Endothelial cell of umbilical vein (primary cell): ENCODE results near the gene IL22RA1. TPM values are rescaled to one million over a fixed set of nuclear protein-coding genes. Genes with fewer than 3 reads are reported as not detected.

Source experiments
- BruUV-seq: library from RNA; stranded (reverse); fragments of 400-500 nt; replicated peaks from 2 replicates; lab custom pipeline; 2021; lab: Mats Ljungman, UMichigan
- CTCF ChIA-PET: fragments of 300-600, 350-600 bp; sonication (Branson Sonifier 250); formaldehyde crosslinking; loops from one replicate; lab custom pipeline; 2021; ENCODE audit warnings: antibody characterized with exemption, inconsistent platforms; lab: Charles Lee
- POLR2A ChIA-PET: fragments of 300-600, 350-600 bp; sonication (Branson Sonifier 250); formaldehyde crosslinking; loops from one replicate; lab custom pipeline; 2021; ENCODE audit warnings: antibody characterized with exemption, inconsistent platforms; lab: Charles Lee
- DNase-seq: peaks from one replicate; pipeline ENCODE4 v3.0.0-alpha.2; 2011; ENCODE audit warnings: low read depth, low spot score
- FAIRE-seq: peaks from 2 replicates; lab custom pipeline; 2011; peaks lifted over from hg19 to GRCh38; lab: Jason Lieb, UNC
- H2AFZ ChIP-seq: 2 replicates; pipeline ENCODE4 v1.6.0; 2012; ENCODE audit warnings: low read depth, low read length, control low read depth, inconsistent platforms
- H3K27ac ChIP-seq: 2 replicates; pipeline ENCODE4 v1.5.1; 2011; ENCODE audit warnings: low read depth, mild to moderate bottlenecking, control low read depth, low read length, moderate library complexity; ENCODE audit not compliant: insufficient read depth
- H3K27me3 ChIP-seq, 2 experiments: 2 replicates each; pipeline versions ENCODE4 v1.6.0 to v1.6.1; 2011; ENCODE audit warnings: low read length in 2 of 2, mixed read lengths in 1 of 2; ENCODE audit not compliant: control insufficient read depth in 2 of 2, insufficient read depth in 2 of 2
- H3K36me3 ChIP-seq, 2 experiments: 2 replicates in 1 of 2; 3 replicates in 1 of 2; pipeline ENCODE4 v1.5.1; 2011; ENCODE audit warnings: low read length in 2 of 2, mild to moderate bottlenecking in 1 of 2, moderate library complexity in 1 of 2; ENCODE audit not compliant: control insufficient read depth in 2 of 2, insufficient read depth in 2 of 2; ENCODE audit errors: extremely low read depth in 1 of 2
- H3K4me1 ChIP-seq: 3 replicates; pipeline ENCODE4 v1.5.1; 2011; ENCODE audit warnings: mild to moderate bottlenecking, low read length; ENCODE audit not compliant: control insufficient read depth, insufficient read depth; ENCODE audit errors: extremely low read depth
- H3K4me2 ChIP-seq: 2 replicates; pipeline ENCODE4 v1.6.1; 2011; ENCODE audit warnings: low read length, control low read depth, mixed read lengths; ENCODE audit not compliant: insufficient read depth
- H3K4me3 ChIP-seq, 3 experiments: fragments of 200-600 bp in 1 of 3; sonication (generic), shearing (Covaris generic) in 1 of 3; replicated peaks in 1 of 3; 2 replicates each; pipeline ENCODE4 v1.5.1; 2011 to 2016; ENCODE audit warnings: control low read depth in 3 of 3, low read length in 3 of 3, mild to moderate bottlenecking in 2 of 3, inconsistent platforms in 1 of 3, low read depth in 1 of 3, moderate library complexity in 1 of 3; ENCODE audit not compliant: insufficient read depth in 1 of 3
- H3K79me2 ChIP-seq: 2 replicates; pipeline ENCODE4 v1.6.0; 2012; ENCODE audit warnings: low read length, inconsistent platforms; ENCODE audit not compliant: control insufficient read depth, insufficient read depth
- H3K9ac ChIP-seq: replicated peaks from 2 replicates; pipeline ENCODE3; 2011; ENCODE audit warnings: low read length, control low read depth; ENCODE audit not compliant: insufficient read depth; ENCODE audit errors: extremely low read depth
- H3K9me1 ChIP-seq: replicated peaks from 3 replicates; pipeline ENCODE4 v1.6.0; 2011; ENCODE audit warnings: mild to moderate bottlenecking, low read length; ENCODE audit not compliant: control insufficient read depth, insufficient read depth; ENCODE audit errors: extremely low read depth
- H3K9me3 ChIP-seq: replicated peaks from 2 replicates; pipeline ENCODE4 v1.5.1; 2012; ENCODE audit warnings: low read length, inconsistent platforms; ENCODE audit not compliant: control insufficient read depth, insufficient read depth
- H4K20me1 ChIP-seq: replicated peaks from 2 replicates; pipeline ENCODE3; 2011; ENCODE audit warnings: mild to moderate bottlenecking, low read length; ENCODE audit not compliant: control insufficient read depth, insufficient read depth; ENCODE audit errors: extremely low read depth
- EZH2 ChIP-seq: IDR thresholded peaks from 2 replicates; pipeline ENCODE4 v1.6.1; 2012; ENCODE audit warnings: borderline replicate concordance, low read depth, mild to moderate bottlenecking, moderate library complexity, low read length, inconsistent platforms; ENCODE audit not compliant: severe bottlenecking
- GATA2 ChIP-seq: IDR thresholded peaks from 2 replicates; pipeline ENCODE4 v1.7.0; 2011; ENCODE audit warnings: low read depth, mild to moderate bottlenecking, moderate library complexity, mixed read lengths, low read length; ENCODE audit not compliant: insufficient read length, insufficient read depth
- MAX ChIP-seq: IDR thresholded peaks from 2 replicates; pipeline ENCODE4 v1.6.1; 2011; ENCODE audit not compliant: insufficient read depth, insufficient read length
- POLR2A ChIP-seq: IDR thresholded peaks from 2 replicates; pipeline ENCODE4 v1.6.1; 2012; ENCODE audit warnings: low read depth, mild to moderate bottlenecking, control low read depth, low read length
- dilution Hi-C: fragments of 300-500 bp; cut with MboI; formaldehyde crosslinking; loops from one replicate; pipeline ENCODE4 v1.15.0; 2019; ENCODE audit warnings: low sequenced_read_pairs; ENCODE audit not compliant: extremely low pct_ligation_motif_present
- intact Hi-C: fragments of 100-400 bp; cut with micrococcal nuclease; formaldehyde crosslinking; loops from one replicate; pipeline ENCODE4 v1.10.0; 2022
- polyA plus RNA-seq, 4 experiments: library from polyadenylated mRNA; depleted of rRNA in 3 of 4; stranded (reverse) in 3 of 4; unstranded in 1 of 4; fragments of >200 nt; gene quantifications; 2 replicates each; pipeline versions ENCODE4 v1.2.1 to v1.2.3, GENCODE V29; 2011 to 2012; ENCODE audit warnings: missing spikeins in 1 of 4
- total RNA-seq: library from RNA; stranded (reverse); gene quantifications from 2 replicates; pipeline ENCODE4 v1.2.3, GENCODE V29; 2021
- TF ChIP-seq, protein P1 (sequence below), 2 donors: IDR thresholded peaks; 1 replicate in 1 of 2; 2 replicates in 1 of 2; pipeline ENCODE4 v1.5.1; 2011; ENCODE audit warnings: low read length in 2 of 2, mild to moderate bottlenecking in 2 of 2, moderate library complexity in 2 of 2, control low read depth in 1 of 2, inconsistent platforms in 1 of 2, low read depth in 1 of 2; ENCODE audit not compliant: insufficient read depth in 1 of 2; ENCODE audit errors: extremely low read depth in 1 of 2

The IL22RA1 gene
- total and polyA plus RNA-seq, 2 donors (not counting 3 experiments of a cell fraction or from before 2014, with no cell fraction given) = not detected

- CTCF ChIA-PET = interaction anchor here (1.4 to 1.7 kb wide), 2 partner anchors 32 to 47 kb away, joined by 3 to 4 read pairs; no protein-coding TSS in a partner anchor
- BruUV-seq = no TSS peak
Measured at GRCh38 chr1:24103408-24103807, 39.5 kb downstream of the IL22RA1 start.

More at GRCh38 chr1:24103408-24103807, 39.5 kb downstream of the IL22RA1 start:
- FAIRE-seq = no peak
- dilution Hi-C loops (no loop called here), intact Hi-C loops (no loop called here)
- Histone ChIP-seq H3K9ac (no peak overlapping the region), H3K4me3 (no peak overlapping the region), H3K9me3 (no peaks in the 10 kb centered on the region), H2AFZ (no peak overlapping the region), H3K27me3 (no peaks in the 10 kb centered on the region), H3K4me1 (peaks cover 6% of the 10 kb centered on the region), H3K9me1 (no peaks in the 10 kb centered on the region), H3K79me2 (no peaks in the 10 kb centered on the region), H4K20me1 (no peaks in the 10 kb centered on the region), H3K27ac (no peak overlapping the region), H3K4me2 (no peak overlapping the region), H3K36me3 (no peaks in the 10 kb centered on the region)
- TF ChIP-seq POLR2A (no peak), MAX (no peak), EZH2 (no peak), GATA2 (no peak)
- TF ChIP-seq, protein P1, sequence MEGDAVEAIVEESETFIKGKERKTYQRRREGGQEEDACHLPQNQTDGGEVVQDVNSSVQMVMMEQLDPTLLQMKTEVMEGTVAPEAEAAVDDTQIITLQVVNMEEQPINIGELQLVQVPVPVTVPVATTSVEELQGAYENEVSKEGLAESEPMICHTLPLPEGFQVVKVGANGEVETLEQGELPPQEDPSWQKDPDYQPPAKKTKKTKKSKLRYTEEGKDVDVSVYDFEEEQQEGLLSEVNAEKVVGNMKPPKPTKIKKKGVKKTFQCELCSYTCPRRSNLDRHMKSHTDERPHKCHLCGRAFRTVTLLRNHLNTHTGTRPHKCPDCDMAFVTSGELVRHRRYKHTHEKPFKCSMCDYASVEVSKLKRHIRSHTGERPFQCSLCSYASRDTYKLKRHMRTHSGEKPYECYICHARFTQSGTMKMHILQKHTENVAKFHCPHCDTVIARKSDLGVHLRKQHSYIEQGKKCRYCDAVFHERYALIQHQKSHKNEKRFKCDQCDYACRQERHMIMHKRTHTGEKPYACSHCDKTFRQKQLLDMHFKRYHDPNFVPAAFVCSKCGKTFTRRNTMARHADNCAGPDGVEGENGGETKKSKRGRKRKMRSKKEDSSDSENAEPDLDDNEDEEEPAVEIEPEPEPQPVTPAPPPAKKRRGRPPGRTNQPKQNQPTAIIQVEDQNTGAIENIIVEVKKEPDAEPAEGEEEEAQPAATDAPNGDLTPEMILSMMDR (IDR thresholded peaks at IDR 0.05; ENCODE audit: extremely low read depth in 1 of 2, insufficient read depth in 1 of 2, low read depth in 1 of 2, low read length in 2 of 2) = no peak
- no peak for DNase-seq
- POLR2A ChIA-PET = no interaction called here
